Lung (tissue), 12 donors: ENCODE measurements around the gene PPP1R3E. TPM values are rescaled to one million over a fixed set of nuclear protein-coding genes. Genes with fewer than 3 reads are reported as not detected.

Experiments
- ATAC-seq: fragments of 200-7000 bp; cut with Tn5 transposase; one replicate; pipeline ENCODE4 v1.9.1; 2020; ENCODE audit warnings: moderate number of reproducible peaks; ENCODE audit not compliant: insufficient read depth, low FRiP score
- DNase-seq, 3 donors: peaks; one replicate each; pipeline ENCODE4 v3.0.0-alpha.2; 2013 to 2017
- H3K27ac ChIP-seq, 2 donors: one replicate each; pipeline ENCODE4 v1.5.1; 2013; ENCODE audit warnings: mild to moderate bottlenecking in 2 of 2, moderate library complexity in 2 of 2, control low read depth in 1 of 2, inconsistent platforms in 1 of 2, low read depth in 1 of 2, low read length in 1 of 2
- H3K27me3 ChIP-seq, 3 donors: one replicate each; pipeline ENCODE4 v1.5.1; 2013; ENCODE audit warnings: low read length in 2 of 3; ENCODE audit not compliant: control insufficient read depth in 3 of 3, insufficient read depth in 3 of 3
- H3K36me3 ChIP-seq, 4 donors: one replicate each; pipeline ENCODE4 v1.5.1; 2013; ENCODE audit warnings: low read length in 4 of 4, mild to moderate bottlenecking in 1 of 4, moderate library complexity in 1 of 4; ENCODE audit not compliant: control insufficient read depth in 4 of 4, insufficient read depth in 4 of 4
- H3K4me1 ChIP-seq, 5 donors: one replicate each; pipeline ENCODE4 v1.5.1; 2013; ENCODE audit warnings: low read length in 5 of 5, mild to moderate bottlenecking in 2 of 5, moderate library complexity in 1 of 5; ENCODE audit not compliant: control insufficient read depth in 5 of 5, insufficient read depth in 5 of 5
- H3K4me3 ChIP-seq: one replicate; pipeline ENCODE4 v1.5.1; 2013; ENCODE audit warnings: mild to moderate bottlenecking, control low read depth, moderate library complexity
- H3K9ac ChIP-seq, 2 donors: one replicate each; pipeline ENCODE4 v1.5.1; 2013; ENCODE audit warnings: low read length in 2 of 2, control low read depth in 1 of 2; ENCODE audit not compliant: insufficient read depth in 1 of 2
- H3K9me3 ChIP-seq, 4 donors: one replicate each; pipeline ENCODE4 v1.5.1; 2013; ENCODE audit warnings: low read length in 3 of 4, mild to moderate bottlenecking in 1 of 4, moderate library complexity in 1 of 4; ENCODE audit not compliant: control insufficient read depth in 4 of 4, insufficient read depth in 3 of 4
- CTCF ChIP-seq: IDR thresholded peaks from 2 replicates; pipeline ENCODE4 v1.5.1; 2012; ENCODE audit warnings: mild to moderate bottlenecking; ENCODE audit errors: control extremely low read depth, extremely low read depth
- WGBS, 2 donors: extraction: QIAGEN DNeasy Blood & Tissue Kit; methylation state at CpG; one replicate each; pipeline ENCODE4 v1.1.7; 2013; 5-methylcytosine and 5-hydroxymethylcytosine counted together
- polyA plus RNA-seq, 2 donors: library from polyadenylated mRNA; stranded (reverse); fragments of 200-250 nt; gene quantifications; one replicate each; pipeline ENCODE4 v1.2.1, GENCODE V29; 2013
- total RNA-seq, 2 donors: library from RNA; depleted of rRNA in 1 of 2; stranded (reverse); fragments of >200 nt in 1 of 2; gene quantifications; one replicate each; pipeline ENCODE4 v1.2.1, GENCODE V29; 2014 to 2021
- donor health status: control.
- donor health status: control.
- donor health status: Bipolar disorder and iron deficiency.
- donor health status: healthy.
- donor health status: DM: yes; HTN: yes; CAD: no.

Gene PPP1R3E
- total and polyA plus RNA-seq, 4 donors: 7.1 to 16.4 (median 11.0) TPM

GRCh38 chr14:23324993-23325392 lies 22.3 kb upstream of the PPP1R3E start:
- ATAC-seq (no peak), DNase-seq (no peak)
- H3K9me3 ChIP-seq: no peaks in the 10 kb centered on the region
- no peak overlapping the region for H3K4me3 ChIP-seq
- peaks cover 14 to 25% (median 21%) of the 10 kb centered on the region in 4 donors for H3K36me3 ChIP-seq
- no peaks in the 10 kb centered on the region for H3K27me3 ChIP-seq
- no peak for TF ChIP-seq CTCF
- H3K4me1 ChIP-seq: peaks cover 0 to 15% (median 5%) of the 10 kb centered on the region in 5 donors
- no peak overlapping the region for H3K27ac ChIP-seq
- no peak overlapping the region for H3K9ac ChIP-seq
- WGBS, 2 donors: 87 to 93% methylated on average over 7 of the region's 7 CpGs

DNA sequence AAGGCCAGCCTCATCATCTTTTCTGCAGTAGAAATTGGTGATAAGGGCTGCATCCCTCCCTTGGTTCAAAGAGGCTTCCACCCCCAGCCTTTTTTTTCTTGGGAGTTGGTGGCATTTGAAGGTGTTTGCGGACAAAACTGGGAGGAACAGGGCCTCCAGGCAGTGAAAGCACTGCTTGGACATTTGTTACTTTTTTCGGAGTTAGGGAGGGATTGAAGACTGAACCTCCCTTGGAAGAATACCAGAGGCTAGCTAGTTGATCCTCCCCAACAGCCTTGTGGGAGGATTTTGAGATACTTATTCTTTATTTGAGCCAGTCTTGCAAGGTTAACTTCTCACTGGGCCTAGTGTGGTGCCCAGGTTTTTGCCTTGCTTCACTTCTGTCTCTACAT lies 21.8 kb upstream of the PPP1R3E start:
- ATAC-seq: no peak
- no peak for DNase-seq
- no peak for TF ChIP-seq CTCF

DNA sequence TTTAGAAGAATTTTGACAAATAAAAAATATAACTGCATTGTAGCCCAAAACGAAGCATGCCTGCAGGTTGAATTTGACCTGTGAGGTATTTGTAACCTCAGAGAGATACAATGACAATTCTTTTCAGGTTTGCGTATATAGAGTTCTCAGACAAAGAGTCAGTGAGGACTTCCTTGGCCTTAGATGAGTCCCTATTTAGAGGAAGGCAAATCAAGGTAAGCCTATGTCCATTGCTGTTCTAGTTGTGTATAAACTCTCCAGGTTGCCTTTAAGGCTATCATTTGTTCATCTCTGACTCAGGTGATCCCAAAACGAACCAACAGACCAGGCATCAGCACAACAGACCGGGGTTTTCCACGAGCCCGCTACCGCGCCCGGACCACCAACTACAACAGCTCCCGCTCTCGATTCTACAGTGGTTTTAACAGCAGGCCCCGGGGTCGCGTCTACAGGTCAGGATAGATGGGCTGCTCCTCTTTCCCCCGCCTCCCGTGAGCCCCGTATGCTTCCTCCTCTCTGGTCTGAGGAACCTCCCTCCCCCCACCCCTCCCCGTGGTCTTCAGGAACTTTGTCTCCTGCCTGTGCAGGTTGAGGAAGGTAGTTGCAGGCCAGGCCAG lies 21.3 kb upstream of the PPP1R3E start:
- no peak overlapping the region for H3K27ac ChIP-seq
- no peak overlapping the region for H3K9ac ChIP-seq
- no peaks in the 10 kb centered on the region for H3K27me3 ChIP-seq
- DNase-seq: no peak
- peaks cover 14 to 30% (median 21%) of the 10 kb centered on the region in 4 donors for H3K36me3 ChIP-seq
- H3K9me3 ChIP-seq: no peaks in the 10 kb centered on the region
- H3K4me1 ChIP-seq: peaks cover 0 to 15% (median 5%) of the 10 kb centered on the region in 5 donors
- no peak for ATAC-seq
- no peak overlapping the region for H3K4me3 ChIP-seq
- WGBS, 2 donors: 77 to 87% methylated on average over 18 of the region's 18 CpGs
- no peak for TF ChIP-seq CTCF

More for the DNA sequence above, 21.8 kb upstream of the PPP1R3E start:
- H3K9me3 ChIP-seq: no peaks in the 10 kb centered on the region
- no peak overlapping the region for H3K27ac ChIP-seq
- peaks cover 0 to 15% (median 5%) of the 10 kb centered on the region in 5 donors for H3K4me1 ChIP-seq
- WGBS, 2 donors: 93 to 98% methylated on average over 2 of the region's 2 CpGs
- no peaks in the 10 kb centered on the region for H3K27me3 ChIP-seq
- peaks cover 14 to 29% (median 21%) of the 10 kb centered on the region in 4 donors for H3K36me3 ChIP-seq
- no peak overlapping the region for H3K4me3 ChIP-seq
- H3K9ac ChIP-seq: no peak overlapping the region
